ENCODE results near the gene C5orf34.
"Not testable (repeated sequence)": the region's sequence is repeated elsewhere in the genome, so short reads cannot be mapped to it uniquely, and the experiment has no call there.

The C5orf34 gene

GRCh38 chr5:43514025-43514424 lies 923 bp downstream of the C5orf34 start:
- no peak for DNase-seq

GRCh38 chr5:43511062-43511461 lies 3.9 kb downstream of the C5orf34 start:
- not testable (repeated sequence) for DNase-seq

GRCh38 chr5:43498581-43498980 lies 16.4 kb downstream of the C5orf34 start:
- peak; percentile 54 to 70 for DNase-seq

- DNase-seq, result no peak
These were observed 17.4 kb downstream of the C5orf34 start for GRCh38 chr5:43497311-43498104.

GRCh38 chr5:43491326-43491725 lies 23.6 kb downstream of the C5orf34 start:
- peak in 1 of 2 donors; percentile 26 for DNase-seq

- DNase-seq, result no peak
These were observed 28.6 kb downstream of the C5orf34 start for GRCh38 chr5:43486353-43486752.

- DNase-seq, result peak in 1 of 2 donors; percentile 17
These were observed 29.5 kb downstream of the C5orf34 start for GRCh38 chr5:43485406-43485805.

GRCh38 chr5:43484106-43484849 lies 30.7 kb downstream of the C5orf34 start:
- peak; percentile 86 to 88 for DNase-seq

- DNase-seq, result peak; percentile 92 to 96
These were observed 31.4 kb downstream of the C5orf34 start, which contains the start of gene TMEM267 for GRCh38 chr5:43483298-43484105. Gene TMEM267, minus strand, starts transcription at chr5:43483865. Its CDS starts 29,896 bp downstream, at chr5:43453969.

GRCh38 chr5:43482490-43483297 lies 32.3 kb downstream of the C5orf34 start:
- DNase-seq, result no peak

GRCh38 chr5:43469671-43470391 lies 45.1 kb downstream of the C5orf34 start:
- DNase-seq, result no peak

GRCh38 chr5:43467100-43467499 lies 47.8 kb downstream of the C5orf34 start:
- no peak for DNase-seq

- DNase-seq, result not testable (repeated sequence)
These were observed 49.5 kb downstream of the C5orf34 start for GRCh38 chr5:43465455-43465854.

GRCh38 chr5:43461066-43461465 lies 53.9 kb downstream of the C5orf34 start:
- no peak for DNase-seq

GRCh38 chr5:43456556-43456955 lies 58.4 kb downstream of the C5orf34 start:
- DNase-seq, result no peak

- DNase-seq, result not testable (repeated sequence)
These were observed 73.4 kb downstream of the C5orf34 start for GRCh38 chr5:43441575-43441974.

- no peak for DNase-seq
These were observed 77.8 kb downstream of the C5orf34 start for GRCh38 chr5:43437062-43437660.

Data from inflammatory macrophage (primary cell).